GM23338 (cell line): Measurements from ENCODE around the gene NUDT2. TPM values are rescaled to one million over a fixed set of nuclear protein-coding genes. Genes with fewer than 3 reads are reported as not detected.
"Not testable (repeated sequence)": the region's sequence is repeated elsewhere in the genome, so short reads cannot be mapped to it uniquely, and the experiment has no call there.

Experiments used
- ATAC-seq: fragments of 200-7000 bp; cut with Tn5 transposase; 3 replicates; pipeline ENCODE4 v1.9.1; 2020
- DNase-seq: peaks from one replicate; pipeline ENCODE4 v3.0.0-alpha.2; 2015; ENCODE audit warnings: low spot score
- H2AFZ ChIP-seq: fragments of 200-600 bp; sonication (generic); 2 replicates; pipeline ENCODE4 v1.8.0; 2016; ENCODE audit warnings: antibody characterized with exemption, mild to moderate bottlenecking, moderate library complexity
- H3F3A ChIP-seq: fragments of 200-600 bp; sonication (generic); replicated peaks from 2 replicates; pipeline ENCODE4 v1.8.0; 2017; ENCODE audit warnings: antibody characterized with exemption, mixed run types, low read depth
- H3K27ac ChIP-seq: fragments of 200-600 bp; sonication (generic); 2 replicates; pipeline ENCODE4 v1.6.1; 2016; ENCODE audit warnings: low read depth
- H3K27me3 ChIP-seq: fragments of 200-600 bp; sonication (generic); 2 replicates; pipeline ENCODE4 v1.8.0; 2016; ENCODE audit warnings: mild to moderate bottlenecking, mixed run types, moderate library complexity; ENCODE audit not compliant: insufficient read depth
- H3K36me3 ChIP-seq: fragments of 200-600 bp; sonication (generic); 2 replicates; pipeline ENCODE4 v1.8.0; 2016; ENCODE audit warnings: mild to moderate bottlenecking; ENCODE audit not compliant: insufficient read depth
- H3K4me1 ChIP-seq: fragments of 200-600 bp; sonication (generic); 2 replicates; pipeline ENCODE4 v1.8.0; 2016; ENCODE audit warnings: mild to moderate bottlenecking, moderate library complexity; ENCODE audit not compliant: insufficient read depth
- H3K4me2 ChIP-seq: fragments of 200-600 bp; sonication (generic); 2 replicates; pipeline ENCODE4 v1.7.1; 2017; ENCODE audit warnings: mixed run types
- H3K4me3 ChIP-seq: fragments of 200-600 bp; sonication (generic); 2 replicates; pipeline ENCODE4 v1.6.1; 2016; ENCODE audit warnings: mixed run types
- H3K79me2 ChIP-seq: fragments of 200-600 bp; sonication (generic); replicated peaks from 2 replicates; pipeline ENCODE4 v1.8.0; 2017; ENCODE audit warnings: mild to moderate bottlenecking; ENCODE audit not compliant: insufficient read depth
- H3K9me2 ChIP-seq: fragments of 200-600 bp; sonication (generic); 2 replicates; pipeline ENCODE4 v1.8.0; 2017; ENCODE audit not compliant: insufficient read depth
- H4K20me1 ChIP-seq: fragments of 200-600 bp; sonication (generic); replicated peaks from 2 replicates; pipeline ENCODE4 v1.8.0; 2017; ENCODE audit warnings: mild to moderate bottlenecking; ENCODE audit not compliant: insufficient read depth
- H3K27ac Mint-ChIP-seq: 2 replicates; pipeline ENCODE4 v1.8.0; 2020; ENCODE audit warnings: inconsistent platforms, mild to moderate bottlenecking, moderate library complexity, mixed read lengths
- H3K27me3 Mint-ChIP-seq: 3 replicates; pipeline ENCODE4 v1.8.0; 2022; ENCODE audit warnings: low read depth, mild to moderate bottlenecking, moderate library complexity, mixed read lengths, inconsistent platforms; ENCODE audit not compliant: insufficient read depth, poor library complexity
- H3K36me3 Mint-ChIP-seq: 3 replicates; pipeline ENCODE4 v1.8.0; 2021; ENCODE audit warnings: low read depth, mild to moderate bottlenecking, inconsistent platforms, moderate library complexity, mixed read lengths
- H3K4me1 Mint-ChIP-seq: 3 replicates; pipeline ENCODE4 v1.8.0; 2020; ENCODE audit warnings: mild to moderate bottlenecking, inconsistent platforms, mixed read lengths
- H3K4me3 Mint-ChIP-seq: 3 replicates; pipeline ENCODE4 v1.8.0; 2021; ENCODE audit warnings: moderate library complexity, mild to moderate bottlenecking, inconsistent platforms, mixed read lengths
- H3K9me3 Mint-ChIP-seq: 3 replicates; pipeline ENCODE4 v1.8.0; 2020; ENCODE audit warnings: moderate library complexity, mild to moderate bottlenecking, inconsistent platforms, mixed read lengths
- CREB1 ChIP-seq: fragments of 250-450 bp; sonication (Bioruptor Pico); IDR thresholded peaks from 2 replicates; pipeline ENCODE4 v1.5.0; 2020; ENCODE audit warnings: low read depth, mild to moderate bottlenecking, moderate library complexity
- CTCF ChIP-seq, 2 experiments: fragments of 200-600 bp in 1 of 2; sonication (generic) in 1 of 2; conservative IDR thresholded peaks; 2 replicates each; pipeline versions ENCODE4 v1.5.1 to v1.6.1; 2016 to 2017; ENCODE audit warnings: antibody characterized with exemption in 2 of 2, low read depth in 2 of 2, mild to moderate bottlenecking in 2 of 2, moderate library complexity in 1 of 2
- EZH2 ChIP-seq: fragments of 200-600 bp; sonication (generic); IDR thresholded peaks from one replicate; pipeline ENCODE4 v1.8.0; 2017; ENCODE audit warnings: antibody characterized with exemption, mild to moderate bottlenecking, low read depth; ENCODE audit not compliant: unreplicated experiment
- ZNF331 ChIP-seq: fragments of 250-450 bp; sonication (Bioruptor Pico); IDR thresholded peaks from 2 replicates; pipeline ENCODE4 v1.5.0; 2020; ENCODE audit warnings: low read depth, mild to moderate bottlenecking, moderate library complexity
- polyA plus RNA-seq: library from polyadenylated mRNA; unstranded; fragments of >200 nt; fragmentation: Nextera tagmentation; extraction: Ambion mirVana; gene quantifications from 2 replicates; pipeline ENCODE4 v1.2.1, GENCODE V29; 2016
- total RNA-seq: library from RNA; depleted of rRNA; stranded (reverse); fragments of >200 nt; shearing (Covaris generic); gene quantifications from 2 replicates; pipeline ENCODE4 v1.2.3, GENCODE V29; 2014

The NUDT2 gene
- total and polyA plus RNA-seq, 2 experiments from 2014 or later: 9.5 to 16.4 TPM

- no peaks in the 10 kb centered on the region for H3K27me3 ChIP-seq
- no peaks in the 10 kb centered on the region for H3K36me3 ChIP-seq
- ATAC-seq (no peak), DNase-seq (no peak)
- no peaks in the 10 kb centered on the region for H3K79me2 ChIP-seq
- Mint-ChIP-seq H3K27ac (no peak overlapping the region), H3K9me3 (peaks cover 22% of the 10 kb centered on the region), H3K36me3 (peaks cover 45% of the 10 kb centered on the region), H3K4me3 (no peak overlapping the region), H3K4me1 (peaks cover 24% of the 10 kb centered on the region), H3K27me3 (peaks cover 4% of the 10 kb centered on the region)
- TF ChIP-seq ZNF331 (CRISPR knock-in tag): no peak
- no peak for TF ChIP-seq EZH2
- no peak for TF ChIP-seq CREB1 (CRISPR knock-in tag)
- TF ChIP-seq CTCF (conservative IDR thresholded peaks at IDR 0.05; ENCODE audit: low read depth in 2 of 2): no peak
- no peaks in the 10 kb centered on the region for H4K20me1 ChIP-seq
- no peak overlapping the region for H3K4me3 ChIP-seq
- 0 out of 2 replicates have a peak, but pooled peaks cover 3% of the 10 kb centered on the region for H3K9me2 ChIP-seq
- H2AFZ ChIP-seq: no peak overlapping the region
- H3K4me2 ChIP-seq: no peak overlapping the region
- H3K27ac ChIP-seq: no peak overlapping the region
- peaks cover 26% of the 10 kb centered on the region for H3K4me1 ChIP-seq
- H3F3A ChIP-seq: no peaks in the 10 kb centered on the region
These were observed 37.0 kb downstream of the NUDT2 start for GRCh38 chr9:34366365-34366764.

GRCh38 chr9:34367751-34368410, 38.5 kb downstream of the NUDT2 start:
- not testable (repeated sequence) for H3K4me3 Mint-ChIP-seq, H3K4me3 ChIP-seq, H3K27ac ChIP-seq, H3F3A ChIP-seq, H2AFZ ChIP-seq, H3K27me3 ChIP-seq, H3K27me3 Mint-ChIP-seq, H3K9me2 ChIP-seq, ATAC-seq, H4K20me1 ChIP-seq, H3K4me2 ChIP-seq, H3K79me2 ChIP-seq, H3K27ac Mint-ChIP-seq, DNase-seq, H3K36me3 ChIP-seq
- H3K9me3 Mint-ChIP-seq: peaks cover 22% of the 10 kb centered on the region
- H3K36me3 Mint-ChIP-seq: peaks cover 51% of the 10 kb centered on the region
- peaks cover 20% of the 10 kb centered on the region for H3K4me1 Mint-ChIP-seq
- peaks cover 20% of the 10 kb centered on the region for H3K4me1 ChIP-seq

DNA sequence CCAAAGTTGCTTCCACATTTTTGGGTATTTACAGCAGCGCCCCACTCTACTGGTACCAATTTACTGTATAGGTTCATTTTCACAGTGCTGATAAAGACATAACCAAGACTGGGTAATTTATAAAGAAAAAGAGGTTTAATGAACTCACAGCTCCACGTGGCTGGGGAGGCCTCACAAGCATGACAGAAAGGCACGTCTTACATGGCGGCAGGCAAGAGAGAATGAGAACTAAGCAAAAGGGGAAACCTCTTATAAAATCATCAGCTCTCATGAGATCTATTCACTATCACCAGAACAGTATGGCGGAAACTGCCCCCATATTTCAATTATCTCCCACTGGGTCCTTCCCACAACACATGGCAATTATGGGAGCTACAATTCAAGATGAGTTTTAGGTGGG, 39.4 kb downstream of the NUDT2 start:
- H3K27ac Mint-ChIP-seq, ATAC-seq, DNase-seq, H3K36me3 ChIP-seq, H4K20me1 ChIP-seq, H3K4me3 Mint-ChIP-seq, H3K4me2 ChIP-seq, H3K27me3 Mint-ChIP-seq, H3K9me2 ChIP-seq, H2AFZ ChIP-seq, H3K27me3 ChIP-seq, H3K4me3 ChIP-seq, H3F3A ChIP-seq, H3K27ac ChIP-seq, H3K79me2 ChIP-seq: not testable (repeated sequence)
- H3K36me3 Mint-ChIP-seq: peaks cover 51% of the 10 kb centered on the region
- peaks cover 11% of the 10 kb centered on the region for H3K4me1 ChIP-seq
- peaks cover 11% of the 10 kb centered on the region for H3K4me1 Mint-ChIP-seq
- H3K9me3 Mint-ChIP-seq: peaks cover 22% of the 10 kb centered on the region
